G401.6 (cell line): ENCODE results near the gene GPC6.

Experiments
- FAIRE-seq: peaks from 2 replicates; lab custom pipeline; 2012; peaks lifted over from hg19 to GRCh38; lab: Jason Lieb, UNC

GPC6 gene

DNA sequence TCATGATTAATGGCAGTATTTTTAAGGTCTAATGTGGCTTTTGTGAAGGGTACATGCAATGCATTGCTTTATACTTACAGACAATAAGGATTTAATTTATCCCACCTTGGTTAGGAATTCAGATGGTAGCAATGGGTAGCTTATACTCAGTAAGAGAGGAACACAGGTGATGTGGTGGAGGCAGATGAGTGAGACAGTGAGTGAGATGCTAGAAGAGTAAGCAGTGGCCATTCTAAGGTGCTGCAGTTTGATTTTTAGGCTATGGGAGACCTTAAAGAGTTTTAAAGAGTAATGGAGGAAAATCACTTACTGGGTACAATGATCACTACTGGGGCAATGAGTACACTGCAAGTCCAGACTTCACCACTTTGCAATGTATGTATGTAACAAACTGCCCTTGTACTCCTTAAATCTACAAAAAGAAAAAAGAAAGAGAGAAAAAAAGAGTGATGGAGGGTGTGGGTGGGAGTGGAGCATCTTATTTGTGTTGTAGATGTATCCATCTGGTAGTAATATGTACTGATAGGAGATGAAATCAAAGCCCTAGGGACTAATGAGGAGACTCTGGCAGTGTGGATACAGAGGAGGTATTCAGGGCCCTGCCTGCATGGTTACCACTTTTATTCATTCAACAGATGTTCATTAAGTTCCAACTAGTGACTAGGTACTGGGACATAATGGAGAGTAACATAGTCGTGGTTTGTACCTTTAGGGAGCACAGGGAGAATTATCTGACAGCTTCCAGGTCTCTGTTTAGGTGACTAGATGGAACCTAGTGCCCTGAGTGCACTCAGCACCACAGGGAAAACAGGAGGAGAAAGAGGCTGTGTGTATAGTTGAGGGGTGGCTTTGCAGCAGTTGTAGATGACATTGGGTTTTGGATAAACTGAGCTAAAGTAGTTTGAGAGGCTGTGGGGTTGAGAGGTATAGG is 99.0 kb downstream of the GPC6 start:
- FAIRE-seq: no peak

DNA sequence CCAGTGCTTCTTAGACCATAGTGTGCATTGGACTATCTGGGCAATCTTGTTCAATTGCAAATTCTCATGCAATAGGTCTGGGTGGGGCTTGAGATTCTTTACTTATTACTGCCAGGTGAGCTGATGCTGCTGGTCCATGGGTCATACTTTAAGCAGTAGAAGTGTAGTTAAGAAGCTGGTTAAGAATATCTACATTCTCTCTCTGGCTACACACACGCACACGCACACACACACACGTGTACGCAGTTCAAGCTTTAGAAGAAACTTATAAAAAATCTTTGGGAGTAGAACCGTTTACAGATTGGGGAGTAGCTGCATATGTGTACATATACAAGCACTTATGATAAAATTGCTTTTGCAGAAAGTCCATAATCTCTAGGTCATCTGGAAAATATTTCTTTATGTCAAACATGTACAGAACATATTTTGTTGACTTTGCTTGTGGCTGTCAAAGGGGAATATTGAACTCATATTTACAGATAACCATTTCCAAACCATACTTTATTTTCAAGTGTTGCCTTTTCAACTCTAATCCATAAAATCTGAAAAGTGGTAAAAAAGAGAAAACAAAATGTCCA is 99.7 kb downstream of the GPC6 start:
- FAIRE-seq: no peak

DNA sequence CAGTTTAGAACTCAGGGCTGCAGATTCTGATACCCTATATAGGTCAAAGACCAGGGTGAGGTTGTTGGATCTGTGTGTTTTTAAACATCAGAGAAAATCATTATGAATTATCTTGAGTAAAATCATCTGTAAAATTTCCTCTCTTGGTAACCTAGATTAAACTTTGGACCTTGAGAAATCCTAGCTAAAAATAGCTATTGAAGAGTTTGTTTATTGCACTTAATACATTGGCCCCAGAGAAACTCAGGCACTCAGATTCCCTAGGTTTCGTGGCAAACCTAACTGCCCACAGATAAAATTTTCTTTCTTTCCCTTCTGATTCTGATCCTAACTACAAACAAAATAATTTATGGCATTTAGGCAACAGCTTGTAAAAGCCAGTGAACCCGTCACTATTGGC is 102.3 kb downstream of the GPC6 start:
- FAIRE-seq: no peak

DNA sequence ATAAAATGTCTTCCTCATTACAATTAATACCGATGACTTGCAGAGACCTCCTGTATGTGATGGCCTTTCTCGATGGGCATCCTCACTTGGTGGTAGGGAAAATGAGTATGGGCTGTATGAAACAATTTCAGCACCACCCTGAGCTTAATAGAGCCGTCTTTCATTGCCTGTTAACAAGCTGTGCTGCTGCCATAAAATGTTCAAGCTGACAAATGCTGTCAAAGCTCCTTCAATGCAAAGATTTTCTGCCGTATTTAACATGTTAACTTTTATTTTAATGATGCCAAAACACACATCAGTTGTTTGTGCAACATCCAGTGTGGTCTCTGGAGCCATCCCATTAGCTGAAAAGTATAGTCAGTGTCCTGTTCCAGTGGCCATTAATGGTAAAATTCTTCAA is 110.1 kb downstream of the GPC6 start:
- FAIRE-seq: no peak

DNA sequence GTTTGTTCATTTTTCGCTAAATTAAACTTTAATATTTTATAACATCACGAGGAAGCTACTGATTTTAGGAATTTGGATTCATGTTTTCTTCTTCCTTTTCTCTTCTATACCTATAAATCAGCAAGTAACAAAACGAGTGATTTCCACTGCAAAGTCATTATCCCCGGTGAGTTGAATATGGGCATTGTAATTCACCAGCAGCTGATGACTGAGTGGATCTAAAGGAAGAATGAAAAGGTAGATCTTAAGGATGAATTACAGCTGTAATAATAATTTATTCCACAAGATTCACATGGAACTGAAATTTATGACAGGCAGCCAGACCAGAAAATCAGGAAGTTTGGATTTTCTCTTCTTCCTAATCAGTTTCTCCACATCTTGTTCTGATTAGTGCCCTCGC is 111.4 kb downstream of the GPC6 start:
- FAIRE-seq: no peak

DNA sequence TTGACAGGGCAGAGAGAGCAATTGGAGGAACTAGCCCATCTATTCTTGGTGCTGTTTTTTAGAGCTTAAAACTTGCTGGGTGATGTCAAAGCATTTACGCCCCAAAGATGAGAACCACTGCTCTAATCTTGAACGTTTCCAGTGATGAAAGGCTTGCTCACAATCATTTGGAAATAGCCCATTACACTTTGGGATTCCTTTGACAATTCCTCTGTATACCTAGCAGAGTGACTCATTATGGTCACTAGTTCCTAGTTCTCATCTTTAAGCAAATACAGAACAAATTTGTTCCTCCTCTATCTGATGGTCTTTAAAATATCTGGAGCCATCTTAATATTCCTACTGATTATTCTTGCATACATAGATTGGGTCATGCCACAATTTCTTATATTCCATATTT is 112.3 kb downstream of the GPC6 start:
- FAIRE-seq: no peak

DNA sequence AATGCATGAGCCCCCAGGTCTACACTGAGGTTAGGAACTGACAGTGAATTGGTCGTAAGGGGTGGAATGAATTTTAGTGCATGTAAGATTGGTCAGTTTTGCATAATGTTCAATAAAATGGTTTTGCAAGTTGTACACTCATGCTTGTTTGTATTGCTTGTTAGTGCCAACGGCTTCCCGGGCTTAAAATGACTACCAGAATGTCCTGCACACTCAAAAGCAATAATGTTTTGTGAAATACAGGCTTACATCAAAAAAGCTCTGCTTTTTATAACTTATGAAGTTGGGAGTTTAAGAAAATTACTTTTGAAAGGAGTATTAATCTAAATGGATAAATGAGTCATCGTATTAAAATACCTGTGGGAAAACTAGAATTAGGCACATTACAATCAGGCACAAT is 112.9 kb downstream of the GPC6 start:
- FAIRE-seq: no peak

DNA sequence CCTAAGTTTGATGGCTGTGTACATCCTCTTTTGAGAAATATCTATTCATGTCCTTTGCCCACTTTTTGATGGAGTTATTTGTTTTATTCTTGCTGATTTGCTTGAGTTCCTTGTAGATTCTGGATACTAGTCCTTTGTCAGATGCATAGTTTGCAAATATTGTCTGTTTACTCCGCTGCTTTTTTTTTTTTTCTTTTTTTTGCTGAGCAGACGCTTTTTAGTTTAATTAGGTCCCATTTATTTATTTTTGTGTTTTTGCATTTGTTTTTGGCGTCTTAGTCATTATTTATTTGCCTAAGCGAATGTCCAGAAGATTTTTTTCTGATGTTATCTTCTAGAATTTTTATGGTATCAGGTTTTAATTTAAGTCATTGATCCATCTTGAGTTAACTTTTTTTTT is 114.9 kb downstream of the GPC6 start:
- FAIRE-seq: no peak

DNA sequence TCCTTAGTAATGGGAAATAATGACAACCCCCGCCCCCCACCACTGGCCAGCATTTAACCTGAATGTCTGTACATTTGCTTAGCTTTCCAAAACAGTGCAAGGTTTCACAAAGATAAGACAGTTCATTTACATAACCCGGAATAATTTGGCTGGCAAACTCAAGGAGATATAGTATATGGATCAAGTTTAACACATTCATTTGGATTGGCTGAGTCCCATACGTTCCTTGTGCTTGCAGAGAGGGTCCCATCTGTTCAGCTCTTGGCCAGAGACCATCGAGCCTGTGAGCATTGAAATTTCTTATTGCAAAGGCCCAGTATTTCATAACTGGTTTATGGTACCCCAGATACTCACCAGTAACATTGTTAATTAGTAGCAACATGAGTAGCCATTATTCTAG is 116.5 kb downstream of the GPC6 start:
- no peak for FAIRE-seq

DNA sequence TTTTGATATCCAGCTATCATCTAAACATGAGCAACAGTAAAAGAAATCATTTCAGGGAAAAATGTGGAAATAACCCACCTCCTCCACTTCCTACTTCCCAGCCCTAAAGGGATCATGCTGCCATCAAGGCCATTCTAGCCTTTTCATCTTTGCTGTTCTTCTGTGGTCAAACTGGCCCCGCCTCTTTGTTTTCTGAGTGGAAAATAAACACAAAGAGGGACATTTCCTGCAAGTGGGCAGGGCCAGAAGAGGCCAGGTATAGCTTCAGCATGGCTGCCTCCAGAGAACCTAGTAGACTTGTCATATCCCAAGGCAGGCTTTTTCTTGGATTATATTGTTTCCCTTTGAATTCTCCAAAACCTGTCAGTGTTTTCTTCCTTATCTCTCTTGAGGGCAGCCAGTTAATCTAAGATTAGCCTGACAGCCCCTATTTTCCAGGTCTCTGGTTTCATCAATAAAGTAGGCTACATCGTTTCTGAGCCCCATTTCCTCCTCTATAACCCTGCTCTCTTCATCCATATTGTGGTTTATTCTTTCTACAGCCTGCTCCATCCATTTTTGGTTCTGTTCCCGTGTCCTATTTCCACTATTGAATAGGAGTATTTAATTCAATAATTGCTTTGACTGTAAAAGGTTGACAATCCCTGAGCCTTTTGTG is 117.6 kb downstream of the GPC6 start:
- FAIRE-seq: no peak

DNA sequence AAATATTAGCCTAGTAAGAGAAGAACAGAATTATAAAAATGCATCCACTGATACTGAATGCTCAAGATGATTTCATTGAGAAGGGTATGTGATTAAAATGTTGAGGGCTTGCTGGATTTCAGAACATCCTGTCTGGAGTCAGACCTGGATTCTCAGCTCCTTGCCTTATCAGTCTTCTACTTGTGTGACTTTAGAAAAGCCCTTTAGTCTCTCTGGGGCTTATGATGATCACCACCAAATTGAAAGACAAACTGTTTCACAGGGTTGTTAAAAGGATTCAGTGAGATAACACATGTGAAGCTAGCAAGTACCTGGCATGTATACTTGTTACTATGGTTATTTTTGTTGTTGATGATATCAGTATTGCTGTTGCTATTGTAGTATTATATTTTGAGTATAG is 118.4 kb downstream of the GPC6 start:
- no peak for FAIRE-seq

DNA sequence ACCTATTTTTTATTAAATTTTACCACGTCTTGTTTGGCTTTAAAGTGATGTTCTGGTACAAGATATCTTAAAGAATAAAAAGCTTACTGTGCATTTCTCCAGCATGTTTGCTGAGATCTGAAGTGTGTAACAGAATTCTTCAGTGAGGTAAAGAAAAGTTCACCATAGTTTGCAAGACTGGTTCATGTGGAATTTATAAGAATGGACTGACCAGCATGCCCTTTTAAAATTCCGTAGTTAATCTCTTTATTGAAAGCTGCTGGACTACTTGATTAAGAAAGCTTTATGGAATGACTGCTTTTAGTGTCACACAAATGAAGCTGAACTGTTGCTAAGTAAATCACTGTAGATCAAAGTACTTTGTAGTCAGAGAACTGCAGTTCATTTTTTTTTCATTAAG is 119.2 kb downstream of the GPC6 start:
- FAIRE-seq: no peak

DNA sequence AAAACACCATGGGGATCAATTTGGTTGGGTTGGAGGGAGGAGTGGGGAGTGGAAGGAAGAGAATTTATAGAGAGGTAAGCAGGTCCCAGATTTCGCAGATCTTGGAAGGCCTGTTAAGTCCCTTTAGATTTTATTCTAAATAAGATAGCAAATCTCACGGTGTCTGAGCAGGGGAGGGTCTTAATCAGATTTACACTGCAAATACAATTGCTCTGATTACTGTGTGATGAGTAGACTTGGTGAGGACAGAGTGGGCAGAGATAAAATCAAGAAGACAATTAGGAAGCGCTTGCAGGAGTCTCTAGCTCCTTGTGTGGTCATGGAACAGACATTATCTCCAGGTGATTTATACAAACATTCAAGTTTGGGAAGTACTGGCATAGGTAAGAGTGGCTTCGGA is 126.0 kb downstream of the GPC6 start:
- no peak for FAIRE-seq

DNA sequence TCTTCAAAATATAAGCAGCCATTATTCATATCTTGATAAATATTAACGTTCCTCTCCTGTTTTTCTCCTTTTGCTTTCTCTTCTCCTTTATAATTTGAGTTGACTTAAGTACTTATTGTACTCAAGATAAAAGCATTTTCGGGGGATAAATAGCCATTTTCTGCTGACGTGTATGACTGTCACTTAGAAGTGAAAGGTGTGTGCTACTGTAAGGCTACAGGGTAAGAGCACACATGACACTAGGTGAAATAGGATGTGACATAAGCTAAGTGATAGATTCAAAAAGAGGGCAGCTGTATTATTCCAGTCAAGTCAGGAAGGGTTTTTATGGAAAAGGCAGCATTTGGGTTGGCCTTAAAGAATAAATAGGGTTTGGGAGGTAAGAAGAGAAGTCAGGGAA is 128.5 kb downstream of the GPC6 start:
- FAIRE-seq: no peak

DNA sequence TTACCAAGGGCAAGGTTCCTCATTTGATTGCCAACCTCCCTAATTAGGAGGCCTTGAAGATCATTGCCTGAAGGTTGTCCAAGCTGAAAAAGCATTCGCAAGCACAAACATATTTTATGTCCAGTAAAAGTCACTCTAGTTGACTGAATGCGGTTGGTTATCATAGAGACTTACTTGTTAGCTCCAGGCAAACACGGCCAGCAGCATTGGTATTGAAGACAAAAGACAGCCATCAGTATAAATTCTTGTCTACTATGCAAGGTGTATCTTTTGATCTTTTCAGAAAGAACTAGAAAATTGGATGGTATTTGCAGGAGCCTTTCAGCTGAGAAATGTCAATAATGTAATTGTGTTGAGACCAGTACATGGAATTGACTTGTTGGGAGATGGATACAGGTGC is 129.9 kb downstream of the GPC6 start:
- no peak for FAIRE-seq

DNA sequence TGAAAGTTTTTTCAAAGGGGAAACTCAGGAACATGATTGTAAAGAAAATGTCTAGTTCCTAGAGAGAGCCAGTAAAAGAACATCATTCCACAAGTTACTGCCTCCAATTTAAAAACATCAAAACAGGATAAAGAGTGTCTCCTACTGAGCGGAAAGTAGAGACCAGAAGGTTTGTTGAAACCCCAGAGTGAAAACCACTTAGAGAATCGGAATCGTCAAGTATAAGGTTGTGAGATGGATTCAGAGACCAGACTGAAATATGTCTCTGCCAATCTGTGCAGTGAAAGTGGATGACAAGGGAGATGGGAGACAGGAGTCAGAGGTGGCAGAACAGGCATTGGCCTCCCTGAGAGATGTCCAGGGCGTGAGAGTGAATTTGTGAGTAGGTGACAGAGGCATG is 133.4 kb downstream of the GPC6 start:
- no peak for FAIRE-seq

DNA sequence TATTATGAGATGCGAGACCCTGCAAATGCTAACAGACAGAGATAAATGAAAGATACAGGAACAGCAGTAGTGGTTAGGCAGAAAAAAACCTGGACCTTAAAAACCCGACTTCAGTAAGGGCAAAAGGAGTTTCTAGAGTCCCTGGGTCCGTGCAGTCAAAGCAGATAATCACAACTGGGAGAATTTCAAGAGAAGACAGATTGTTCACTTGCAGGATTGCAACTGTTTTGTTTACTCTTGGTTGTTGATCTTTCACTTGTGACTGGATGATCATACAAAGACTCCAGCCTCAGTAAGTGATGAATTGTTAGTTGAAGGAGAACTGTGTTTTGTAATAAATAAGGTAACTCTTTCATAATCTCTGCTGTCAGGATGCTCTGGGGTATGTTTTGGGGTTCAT is 135.1 kb downstream of the GPC6 start:
- FAIRE-seq: no peak

DNA sequence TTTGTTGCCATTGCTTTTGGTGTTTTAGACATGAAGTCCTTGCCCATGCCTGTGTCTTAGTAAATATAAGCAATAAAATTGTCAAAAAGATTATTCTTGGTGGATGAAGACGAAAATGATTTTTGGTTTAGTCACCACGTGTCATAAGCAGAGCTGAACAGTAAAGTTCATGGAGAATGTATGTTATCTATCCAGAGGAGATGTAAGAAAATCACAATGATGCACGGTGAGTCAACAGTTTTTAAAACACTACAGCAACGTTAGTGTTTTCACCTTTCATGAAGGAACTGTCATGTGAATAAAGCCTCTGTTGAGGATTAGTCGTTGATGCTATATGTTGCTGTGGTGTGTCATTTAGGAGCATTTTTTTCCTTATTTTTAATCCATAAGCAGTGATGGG is 137.6 kb downstream of the GPC6 start:
- FAIRE-seq: no peak

DNA sequence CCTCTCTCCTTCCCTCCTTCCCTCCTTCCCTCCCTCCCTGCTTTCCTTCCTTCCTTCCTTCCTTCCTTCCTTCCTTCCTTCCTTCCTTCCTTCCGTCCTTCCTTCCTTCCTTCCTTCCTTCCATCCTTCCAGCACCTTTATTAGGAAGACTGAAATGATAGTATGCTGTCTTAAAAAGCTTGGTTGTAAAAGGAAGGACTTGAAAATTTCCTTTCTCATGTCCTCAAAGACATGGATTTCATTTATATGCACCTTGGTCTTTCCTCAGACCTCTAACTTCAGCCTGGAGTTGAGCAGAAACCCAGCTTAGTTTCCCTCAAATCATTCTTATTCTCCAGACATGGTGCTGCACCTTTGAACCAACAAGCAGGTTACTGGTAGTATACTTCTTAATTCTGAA is 141.7 kb downstream of the GPC6 start:
- no peak for FAIRE-seq

DNA sequence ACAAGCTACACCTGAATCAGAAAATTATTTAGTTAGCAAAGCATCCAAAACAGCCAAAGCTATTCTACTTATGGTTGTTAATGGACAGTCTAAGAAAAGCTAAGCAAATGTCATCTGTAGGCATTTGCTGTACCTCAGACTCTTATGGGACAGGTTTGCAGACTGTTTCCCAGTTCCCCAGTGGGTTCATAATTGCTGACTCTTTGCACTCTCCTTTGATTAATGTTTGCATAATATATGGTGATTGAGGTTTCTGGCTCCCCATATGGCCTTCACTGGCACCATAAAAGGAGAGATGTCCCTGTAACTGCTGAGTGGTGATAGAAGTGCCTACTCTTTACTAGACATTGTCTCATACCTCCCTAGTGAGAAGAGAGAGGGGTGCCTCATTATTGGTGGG is 142.1 kb downstream of the GPC6 start:
- no peak for FAIRE-seq

DNA sequence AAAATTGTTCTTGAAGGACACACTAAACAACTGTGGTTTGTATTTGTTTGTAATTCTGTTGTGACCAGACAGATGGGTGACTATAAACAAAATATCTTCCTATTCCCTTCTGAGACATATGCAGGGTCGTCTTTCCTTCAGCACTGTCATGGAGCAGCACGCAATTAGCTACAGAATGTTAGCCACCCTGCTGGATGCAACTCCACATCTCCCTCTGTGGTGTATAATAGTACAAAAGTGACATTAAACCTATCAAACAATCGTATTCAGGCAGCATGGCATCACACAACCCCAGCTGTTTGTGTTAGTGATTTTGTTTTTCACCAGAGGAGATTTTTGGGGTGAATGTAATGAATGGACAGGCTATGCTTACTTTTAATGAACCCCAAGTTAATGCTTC is 146.2 kb downstream of the GPC6 start:
- no peak for FAIRE-seq

DNA sequence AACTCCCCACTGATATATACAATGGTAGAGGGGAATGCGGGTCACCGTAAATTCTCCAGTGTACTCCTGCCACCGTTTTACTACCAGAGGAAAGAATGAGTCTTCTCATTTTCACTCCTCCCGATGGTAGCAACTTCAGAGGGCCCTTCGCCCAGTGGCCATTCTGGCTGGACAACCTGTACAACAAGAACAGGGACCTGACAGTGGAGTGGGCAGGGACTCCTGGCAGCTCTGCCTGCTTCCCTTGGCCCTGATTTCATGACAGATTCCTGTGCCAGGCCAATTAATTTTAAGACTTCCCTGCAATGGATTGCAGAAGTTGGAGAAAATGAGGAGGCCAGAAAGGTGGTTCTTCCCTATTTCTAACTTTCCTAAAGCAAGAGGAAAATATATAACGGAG is 148.9 kb downstream of the GPC6 start:
- no peak for FAIRE-seq

DNA sequence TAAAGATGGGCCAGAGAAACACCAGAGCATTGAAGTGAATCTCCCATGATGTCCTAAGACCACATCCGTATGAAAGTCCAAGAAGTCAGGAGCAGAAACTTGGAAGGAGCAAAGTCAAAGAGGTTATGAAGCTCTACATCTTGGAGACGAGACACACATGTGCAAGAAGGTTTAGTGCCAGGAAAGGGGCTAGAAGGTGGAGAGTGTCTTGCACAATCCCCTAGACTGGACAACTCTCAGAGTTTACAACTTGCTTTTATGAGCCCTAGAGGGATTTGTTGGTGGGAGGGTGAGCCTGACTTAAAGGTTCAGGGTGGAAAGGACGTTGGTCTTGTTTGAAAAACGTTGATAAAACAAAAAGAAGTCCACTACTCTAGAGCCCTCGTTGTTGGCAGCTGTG is 150.6 kb downstream of the GPC6 start:
- no peak for FAIRE-seq

DNA sequence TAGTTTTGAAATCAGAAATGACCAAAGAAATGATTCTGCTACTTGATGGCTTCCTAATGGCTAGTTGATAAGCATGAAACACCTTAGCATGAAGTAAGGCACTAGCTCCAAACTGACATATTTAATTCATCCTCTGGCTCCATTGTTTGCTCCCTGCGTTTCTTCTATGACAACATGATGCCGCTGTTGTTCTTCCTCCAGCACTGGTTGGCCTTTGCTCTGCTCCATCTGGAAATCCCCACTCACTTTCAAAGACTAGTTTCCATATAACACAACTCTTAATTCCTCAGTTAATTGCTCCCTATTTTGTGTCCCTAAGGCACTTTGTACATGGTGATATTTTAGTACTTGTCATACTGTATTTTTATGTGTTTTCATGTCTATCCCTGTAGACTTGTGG is 151.6 kb downstream of the GPC6 start:
- FAIRE-seq: no peak
